Endothelial cell of umbilical vein (primary cell): ENCODE data around the gene AGBL3. TPM values are rescaled to one million over a fixed set of nuclear protein-coding genes. Genes with fewer than 3 reads are reported as not detected.

Source experiments
- BruUV-seq: library from RNA; stranded (reverse); fragments of 400-500 nt; replicated peaks from 2 replicates; lab custom pipeline; 2021; lab: Mats Ljungman, UMichigan
- CTCF ChIA-PET: fragments of 300-600, 350-600 bp; sonication (Branson Sonifier 250); formaldehyde crosslinking; loops from one replicate; lab custom pipeline; 2021; ENCODE audit warnings: antibody characterized with exemption, inconsistent platforms; lab: Charles Lee
- POLR2A ChIA-PET: fragments of 300-600, 350-600 bp; sonication (Branson Sonifier 250); formaldehyde crosslinking; loops from one replicate; lab custom pipeline; 2021; ENCODE audit warnings: antibody characterized with exemption, inconsistent platforms; lab: Charles Lee
- DNase-seq: peaks from one replicate; pipeline ENCODE4 v3.0.0-alpha.2; 2011; ENCODE audit warnings: low read depth, low spot score
- FAIRE-seq: peaks from 2 replicates; lab custom pipeline; 2011; peaks lifted over from hg19 to GRCh38; lab: Jason Lieb, UNC
- H2AFZ ChIP-seq: 2 replicates; pipeline ENCODE4 v1.6.0; 2012; ENCODE audit warnings: low read depth, low read length, control low read depth, inconsistent platforms
- H3K27ac ChIP-seq: 2 replicates; pipeline ENCODE4 v1.5.1; 2011; ENCODE audit warnings: low read depth, mild to moderate bottlenecking, control low read depth, low read length, moderate library complexity; ENCODE audit not compliant: insufficient read depth
- H3K27me3 ChIP-seq, 2 experiments: 2 replicates each; pipeline versions ENCODE4 v1.6.0 to v1.6.1; 2011; ENCODE audit warnings: low read length in 2 of 2, mixed read lengths in 1 of 2; ENCODE audit not compliant: control insufficient read depth in 2 of 2, insufficient read depth in 2 of 2
- H3K36me3 ChIP-seq, 2 experiments: 2 replicates in 1 of 2; 3 replicates in 1 of 2; pipeline ENCODE4 v1.5.1; 2011; ENCODE audit warnings: low read length in 2 of 2, mild to moderate bottlenecking in 1 of 2, moderate library complexity in 1 of 2; ENCODE audit not compliant: control insufficient read depth in 2 of 2, insufficient read depth in 2 of 2; ENCODE audit errors: extremely low read depth in 1 of 2
- H3K4me1 ChIP-seq: 3 replicates; pipeline ENCODE4 v1.5.1; 2011; ENCODE audit warnings: mild to moderate bottlenecking, low read length; ENCODE audit not compliant: control insufficient read depth, insufficient read depth; ENCODE audit errors: extremely low read depth
- H3K4me2 ChIP-seq: 2 replicates; pipeline ENCODE4 v1.6.1; 2011; ENCODE audit warnings: low read length, control low read depth, mixed read lengths; ENCODE audit not compliant: insufficient read depth
- H3K4me3 ChIP-seq, 3 experiments: fragments of 200-600 bp in 1 of 3; sonication (generic), shearing (Covaris generic) in 1 of 3; replicated peaks in 1 of 3; 2 replicates each; pipeline ENCODE4 v1.5.1; 2011 to 2016; ENCODE audit warnings: control low read depth in 3 of 3, low read length in 3 of 3, mild to moderate bottlenecking in 2 of 3, inconsistent platforms in 1 of 3, low read depth in 1 of 3, moderate library complexity in 1 of 3; ENCODE audit not compliant: insufficient read depth in 1 of 3
- H3K79me2 ChIP-seq: 2 replicates; pipeline ENCODE4 v1.6.0; 2012; ENCODE audit warnings: low read length, inconsistent platforms; ENCODE audit not compliant: control insufficient read depth, insufficient read depth
- H3K9ac ChIP-seq: replicated peaks from 2 replicates; pipeline ENCODE3; 2011; ENCODE audit warnings: low read length, control low read depth; ENCODE audit not compliant: insufficient read depth; ENCODE audit errors: extremely low read depth
- H3K9me1 ChIP-seq: replicated peaks from 3 replicates; pipeline ENCODE4 v1.6.0; 2011; ENCODE audit warnings: mild to moderate bottlenecking, low read length; ENCODE audit not compliant: control insufficient read depth, insufficient read depth; ENCODE audit errors: extremely low read depth
- H3K9me3 ChIP-seq: replicated peaks from 2 replicates; pipeline ENCODE4 v1.5.1; 2012; ENCODE audit warnings: low read length, inconsistent platforms; ENCODE audit not compliant: control insufficient read depth, insufficient read depth
- H4K20me1 ChIP-seq: replicated peaks from 2 replicates; pipeline ENCODE3; 2011; ENCODE audit warnings: mild to moderate bottlenecking, low read length; ENCODE audit not compliant: control insufficient read depth, insufficient read depth; ENCODE audit errors: extremely low read depth
- CTCF ChIP-seq, 2 donors: IDR thresholded peaks; 1 replicate in 1 of 2; 2 replicates in 1 of 2; pipeline ENCODE4 v1.5.1; 2011; ENCODE audit warnings: low read length in 2 of 2, mild to moderate bottlenecking in 2 of 2, moderate library complexity in 2 of 2, control low read depth in 1 of 2, inconsistent platforms in 1 of 2, low read depth in 1 of 2; ENCODE audit not compliant: insufficient read depth in 1 of 2; ENCODE audit errors: extremely low read depth in 1 of 2
- EZH2 ChIP-seq: IDR thresholded peaks from 2 replicates; pipeline ENCODE4 v1.6.1; 2012; ENCODE audit warnings: borderline replicate concordance, low read depth, mild to moderate bottlenecking, moderate library complexity, low read length, inconsistent platforms; ENCODE audit not compliant: severe bottlenecking
- FOS ChIP-seq: IDR thresholded peaks from 2 replicates; pipeline ENCODE4 v1.6.1; 2011; ENCODE audit warnings: mild to moderate bottlenecking, low read length, moderate library complexity, borderline replicate concordance; ENCODE audit not compliant: insufficient read depth
- GATA2 ChIP-seq: IDR thresholded peaks from 2 replicates; pipeline ENCODE4 v1.7.0; 2011; ENCODE audit warnings: low read depth, mild to moderate bottlenecking, moderate library complexity, mixed read lengths, low read length; ENCODE audit not compliant: insufficient read length, insufficient read depth
- JUN ChIP-seq: IDR thresholded peaks from 2 replicates; pipeline ENCODE4 v1.6.1; 2011; ENCODE audit warnings: borderline replicate concordance, low read depth; ENCODE audit not compliant: insufficient read length, insufficient read depth
- MYC ChIP-seq: IDR thresholded peaks from one replicate; pipeline ENCODE4 v1.6.1; 2011; ENCODE audit warnings: mild to moderate bottlenecking, low read depth, low read length
- POLR2A ChIP-seq: IDR thresholded peaks from 2 replicates; pipeline ENCODE4 v1.6.1; 2012; ENCODE audit warnings: low read depth, mild to moderate bottlenecking, control low read depth, low read length
- POLR2AphosphoS5 ChIP-seq: IDR thresholded peaks from 2 replicates; pipeline ENCODE4 v1.6.1; 2012; ENCODE audit warnings: low read depth, mild to moderate bottlenecking, control low read depth, low read length, moderate library complexity; ENCODE audit not compliant: insufficient read depth
- dilution Hi-C: fragments of 300-500 bp; cut with MboI; formaldehyde crosslinking; loops from one replicate; pipeline ENCODE4 v1.15.0; 2019; ENCODE audit warnings: low sequenced_read_pairs; ENCODE audit not compliant: extremely low pct_ligation_motif_present
- intact Hi-C: fragments of 100-400 bp; cut with micrococcal nuclease; formaldehyde crosslinking; loops from one replicate; pipeline ENCODE4 v1.10.0; 2022
- polyA plus RNA-seq, 4 experiments: library from polyadenylated mRNA; depleted of rRNA in 3 of 4; stranded (reverse) in 3 of 4; unstranded in 1 of 4; fragments of >200 nt; gene quantifications; 2 replicates each; pipeline versions ENCODE4 v1.2.1 to v1.2.3, GENCODE V29; 2011 to 2012; ENCODE audit warnings: missing spikeins in 1 of 4
- total RNA-seq: library from RNA; stranded (reverse); gene quantifications from 2 replicates; pipeline ENCODE4 v1.2.3, GENCODE V29; 2021
- TF ChIP-seq, protein P1 (sequence below): IDR thresholded peaks from 2 replicates; pipeline ENCODE4 v1.6.1; 2011; ENCODE audit not compliant: insufficient read depth, insufficient read length

Gene AGBL3
- total and polyA plus RNA-seq, 2 donors (not counting 3 experiments of a cell fraction or from before 2014, with no cell fraction given), result 0.97 to 3.2 TPM

DNA sequence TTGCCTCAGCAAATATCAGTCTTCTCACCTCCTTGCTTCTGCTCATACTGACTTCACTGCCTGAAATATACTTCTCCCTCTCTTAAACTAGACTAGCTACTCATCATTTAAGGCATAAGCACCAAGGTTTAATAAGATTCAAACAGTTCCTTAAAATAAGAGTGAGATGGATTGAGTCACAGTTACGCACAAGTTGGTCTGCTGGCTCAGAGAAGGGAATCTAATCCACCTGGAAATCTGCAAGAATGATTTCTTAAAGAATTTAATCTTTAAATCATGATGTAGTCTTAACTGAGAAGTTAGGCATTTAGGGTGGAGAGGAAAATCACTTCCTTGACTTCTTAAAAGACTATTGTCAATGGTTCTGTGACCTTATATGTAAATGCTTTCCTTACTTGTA is 105.4 kb downstream of the AGBL3 start:
- dilution Hi-C loops (no loop called here), intact Hi-C loops (no loop called here)
- Histone ChIP-seq H3K4me1 (no peaks in the 10 kb centered on the region), H3K9me3 (no peaks in the 10 kb centered on the region), H3K36me3 (no peaks in the 10 kb centered on the region), H4K20me1 (no peaks in the 10 kb centered on the region), H2AFZ (no peak overlapping the region), H3K79me2 (no peaks in the 10 kb centered on the region), H3K9ac (no peak overlapping the region), H3K4me2 (no peak overlapping the region), H3K27ac (no peak overlapping the region), H3K9me1 (no peaks in the 10 kb centered on the region), H3K4me3 (no peak overlapping the region), H3K27me3 (peaks cover 0 to 6% of the 10 kb centered on the region in 2 experiments)
- BruUV-seq, result no TSS peak
- TF ChIP-seq POLR2AphosphoS5, result no peak
- TF ChIP-seq FOS, result no peak
- TF ChIP-seq MYC, result no peak
- no peak for TF ChIP-seq EZH2
- no peak for TF ChIP-seq CTCF (IDR thresholded peaks at IDR 0.05; ENCODE audit: extremely low read depth in 1 of 2, insufficient read depth in 1 of 2, low read depth in 1 of 2, low read length in 2 of 2)
- no peak for TF ChIP-seq JUN
- no peak for TF ChIP-seq POLR2A
- TF ChIP-seq, protein P1, sequence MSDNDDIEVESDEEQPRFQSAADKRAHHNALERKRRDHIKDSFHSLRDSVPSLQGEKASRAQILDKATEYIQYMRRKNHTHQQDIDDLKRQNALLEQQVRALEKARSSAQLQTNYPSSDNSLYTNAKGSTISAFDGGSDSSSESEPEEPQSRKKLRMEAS, result no peak
- TF ChIP-seq GATA2, result no peak
- CTCF ChIA-PET, result no interaction called here
- POLR2A ChIA-PET, result no interaction called here
- FAIRE-seq (no peak), DNase-seq (no peak)
